ENCODE results near the gene SNX21. TPM values are rescaled to one million over a fixed set of nuclear protein-coding genes. Genes with fewer than 3 reads are reported as not detected.

The SNX21 gene
- total RNA-seq, 1 donor from 2014 or later, result 25.6 TPM

- peaks cover 16% of the 10 kb centered on the region for H3K36me3 Mint-ChIP-seq (ENCODE audit: unreplicated experiment)
- H3K4me3 Mint-ChIP-seq (ENCODE audit: unreplicated experiment), result no peak overlapping the region
- no peaks in the 10 kb centered on the region for H3K9me3 Mint-ChIP-seq (ENCODE audit: unreplicated experiment)
- TF ChIP-seq CTCF (IDR thresholded peaks at IDR 0.05), result no peak
- H3K4me1 Mint-ChIP-seq (ENCODE audit: unreplicated experiment), result peaks cover 5% of the 10 kb centered on the region
- H3K27ac Mint-ChIP-seq (ENCODE audit: unreplicated experiment), result no peak overlapping the region
- no peaks in the 10 kb centered on the region for H3K27me3 Mint-ChIP-seq (ENCODE audit: unreplicated experiment)
- no peak for DNase-seq (ENCODE audit: extremely low spot score, unreplicated experiment)
Measured at GRCh38 chr20:45850238-45850637, 16.6 kb downstream of the SNX21 start.

GRCh38 chr20:45850926-45851325 lies 17.3 kb downstream of the SNX21 start:
- no peaks in the 10 kb centered on the region for H3K9me3 Mint-ChIP-seq (ENCODE audit: unreplicated experiment)
- peaks cover 8% of the 10 kb centered on the region for H3K4me1 Mint-ChIP-seq (ENCODE audit: unreplicated experiment)
- H3K36me3 Mint-ChIP-seq (ENCODE audit: unreplicated experiment), result peaks cover 16% of the 10 kb centered on the region
- no peak overlapping the region for H3K27ac Mint-ChIP-seq (ENCODE audit: unreplicated experiment)
- no peak for DNase-seq (ENCODE audit: extremely low spot score, unreplicated experiment)
- H3K4me3 Mint-ChIP-seq (ENCODE audit: unreplicated experiment), result no peak overlapping the region
- H3K27me3 Mint-ChIP-seq (ENCODE audit: unreplicated experiment), result no peaks in the 10 kb centered on the region
- no peak for TF ChIP-seq CTCF (IDR thresholded peaks at IDR 0.05)

- no peaks in the 10 kb centered on the region for H3K27me3 Mint-ChIP-seq (ENCODE audit: unreplicated experiment)
- no peak for DNase-seq (ENCODE audit: extremely low spot score, unreplicated experiment)
- no peaks in the 10 kb centered on the region for H3K9me3 Mint-ChIP-seq (ENCODE audit: unreplicated experiment)
- H3K4me1 Mint-ChIP-seq (ENCODE audit: unreplicated experiment), result peaks cover 13% of the 10 kb centered on the region
- no peak overlapping the region for H3K27ac Mint-ChIP-seq (ENCODE audit: unreplicated experiment)
- peaks cover 12% of the 10 kb centered on the region for H3K36me3 Mint-ChIP-seq (ENCODE audit: unreplicated experiment)
- no peak overlapping the region for H3K4me3 Mint-ChIP-seq (ENCODE audit: unreplicated experiment)
- no peak for TF ChIP-seq CTCF (IDR thresholded peaks at IDR 0.05)
Measured at GRCh38 chr20:45851501-45851900, 17.9 kb downstream of the SNX21 start.

GRCh38 chr20:45852326-45852725 lies 18.7 kb downstream of the SNX21 start:
- Mint-ChIP-seq H3K4me1 (ENCODE audit: unreplicated experiment) (peaks cover 17% of the 10 kb centered on the region), H3K4me3 (ENCODE audit: unreplicated experiment) (no peak overlapping the region), H3K27ac (ENCODE audit: unreplicated experiment) (no peak overlapping the region), H3K36me3 (ENCODE audit: unreplicated experiment) (peaks cover 11% of the 10 kb centered on the region), H3K9me3 (ENCODE audit: unreplicated experiment) (no peaks in the 10 kb centered on the region), H3K27me3 (ENCODE audit: unreplicated experiment) (no peaks in the 10 kb centered on the region)
- TF ChIP-seq CTCF (IDR thresholded peaks at IDR 0.05), result no peak
- no peak for DNase-seq (ENCODE audit: extremely low spot score, unreplicated experiment)

- Mint-ChIP-seq H3K27me3 (ENCODE audit: unreplicated experiment) (no peaks in the 10 kb centered on the region), H3K27ac (ENCODE audit: unreplicated experiment) (no peak overlapping the region), H3K4me3 (ENCODE audit: unreplicated experiment) (no peak overlapping the region), H3K4me1 (ENCODE audit: unreplicated experiment) (peaks cover 27% of the 10 kb centered on the region), H3K9me3 (ENCODE audit: unreplicated experiment) (no peaks in the 10 kb centered on the region), H3K36me3 (ENCODE audit: unreplicated experiment) (peaks cover 11% of the 10 kb centered on the region)
- TF ChIP-seq CTCF (IDR thresholded peaks at IDR 0.05), result no peak
- no peak for DNase-seq (ENCODE audit: extremely low spot score, unreplicated experiment)
Measured at GRCh38 chr20:45853484-45853883, 19.9 kb downstream of the SNX21 start.

Data from osteocyte (in vitro differentiated cells).